Measurements from ENCODE around the gene SEL1L. TPM values are rescaled to one million over a fixed set of nuclear protein-coding genes. Genes with fewer than 3 reads are reported as not detected.

Gene SEL1L
- total and polyA plus RNA-seq, 2 donors (not counting 3 experiments of a cell fraction or from before 2014, with no cell fraction given), result 15.0 to 95.0 TPM

GRCh38 chr14:81534510-81535074 is 939 bp upstream of the SEL1L start:
- peak overlapping the region; percentile 45 for H3K4me2 ChIP-seq (ENCODE audit: insufficient read depth, low read length)
- H3K27me3 ChIP-seq (ENCODE audit: control insufficient read depth in 2 of 2, insufficient read depth in 2 of 2, low read length in 2 of 2), result no peaks in the 10 kb centered on the region
- peak; percentile 43 for FAIRE-seq
- ChIA-PET CTCF (interaction anchor here (2.7 kb wide), 1 partner anchor 70 kb away, joined by 5 read pairs; no protein-coding TSS in a partner anchor), POLR2A (no interaction called here)
- dilution Hi-C loops (cut with MboI; ENCODE audit: extremely low pct_ligation_motif_present, low sequenced_read_pairs), result no loop called here
- no peaks in the 10 kb centered on the region for H4K20me1 ChIP-seq (replicated peaks; ENCODE audit: control insufficient read depth, extremely low read depth, insufficient read depth, low read length)
- TF ChIP-seq POLR2AphosphoS5 (IDR thresholded peaks at IDR 0.05; ENCODE audit: insufficient read depth, low read depth, low read length), result no peak
- no peak for TF ChIP-seq JUN (IDR thresholded peaks at IDR 0.05; ENCODE audit: borderline replicate concordance, insufficient read depth, insufficient read length, low read depth)
- no peak for TF ChIP-seq POLR2A (IDR thresholded peaks at IDR 0.05; ENCODE audit: low read depth, low read length)
- no peak for TF ChIP-seq MYC (IDR thresholded peaks at IDR 0.05; ENCODE audit: low read depth, low read length)
- no peak for TF ChIP-seq CTCF (IDR thresholded peaks at IDR 0.05; ENCODE audit: extremely low read depth in 1 of 2, insufficient read depth in 1 of 2, low read depth in 1 of 2, low read length in 2 of 2)
- no peak for TF ChIP-seq MAX (IDR thresholded peaks at IDR 0.05; ENCODE audit: insufficient read depth, insufficient read length)
- TF ChIP-seq FOS (IDR thresholded peaks at IDR 0.05; ENCODE audit: borderline replicate concordance, insufficient read depth, low read length), result no peak
- TF ChIP-seq EZH2 (IDR thresholded peaks at IDR 0.05; ENCODE audit: borderline replicate concordance, low read depth, low read length, severe bottlenecking), result no peak
- no peak for TF ChIP-seq GATA2 (IDR thresholded peaks at IDR 0.05; ENCODE audit: insufficient read depth, insufficient read length, low read depth, low read length)
- H3K9me3 ChIP-seq (replicated peaks; ENCODE audit: control insufficient read depth, insufficient read depth, low read length), result no peaks in the 10 kb centered on the region
- no peaks in the 10 kb centered on the region for H3K36me3 ChIP-seq (ENCODE audit: control insufficient read depth in 2 of 2, extremely low read depth in 1 of 2, insufficient read depth in 2 of 2, low read length in 2 of 2)
- intact Hi-C loops (cut with micrococcal nuclease), result no loop called here
- H3K27ac ChIP-seq (ENCODE audit: insufficient read depth, low read depth, low read length), result no peak overlapping the region
- BruUV-seq (replicated peaks), result no TSS peak
- peak overlapping the region in 1 of 3 experiments; percentile 5 for H3K4me3 ChIP-seq (replicated peaks in 1 of 3; ENCODE audit: insufficient read depth in 1 of 3, low read depth in 1 of 3, low read length in 3 of 3)
- peaks cover 35% of the 10 kb centered on the region for H3K79me2 ChIP-seq (ENCODE audit: control insufficient read depth, insufficient read depth, low read length)
- H2AFZ ChIP-seq (ENCODE audit: low read depth, low read length), result peak overlapping the region; percentile 88
- no peak overlapping the region for H3K9ac ChIP-seq (replicated peaks; ENCODE audit: extremely low read depth, insufficient read depth, low read length)
- DNase-seq (ENCODE audit: low read depth, low spot score), result no peak
- H3K9me1 ChIP-seq (replicated peaks; ENCODE audit: control insufficient read depth, extremely low read depth, insufficient read depth, low read length), result no peaks in the 10 kb centered on the region
- H3K4me1 ChIP-seq (ENCODE audit: control insufficient read depth, extremely low read depth, insufficient read depth, low read length), result peaks cover 7% of the 10 kb centered on the region

Data from endothelial cell of umbilical vein (primary cell).